K562 (cell line): ENCODE measurements around the gene UBE2M. TPM values are rescaled to one million over a fixed set of nuclear protein-coding genes. Genes with fewer than 3 reads are reported as not detected.

Experiments used
- ARID2 ChIP-seq: fragments of 450-650 bp; IDR thresholded peaks from 2 replicates; pipeline ENCODE4 v1.6.1; 2017; ENCODE audit warnings: antibody characterized with exemption, mild to moderate bottlenecking
- CREB3 ChIP-seq: fragments of 450-650 bp; conservative IDR thresholded peaks from 2 replicates; pipeline ENCODE4 v1.6.1; 2016; ENCODE audit warnings: missing genetic modification characterization, low read depth, mild to moderate bottlenecking, missing compliant biosample characterization, moderate library complexity
- DACH1 ChIP-seq: fragments of 450-650 bp; IDR thresholded peaks from 2 replicates; pipeline ENCODE4 v1.6.1; 2018; ENCODE audit not compliant: partially characterized antibody
- EHMT2 ChIP-seq: fragments of 450-650 bp; IDR thresholded peaks from 2 replicates; pipeline ENCODE4 v1.6.1; 2018; ENCODE audit warnings: antibody characterized with exemption
- MAFG ChIP-seq: fragments of 450-650 bp; conservative IDR thresholded peaks from 2 replicates; pipeline ENCODE4 v1.6.1; 2016; ENCODE audit warnings: missing genetic modification characterization, missing compliant biosample characterization
- NUFIP1 ChIP-seq: fragments of 450-650 bp; IDR thresholded peaks from 2 replicates; pipeline ENCODE4 v1.6.1; 2018; ENCODE audit not compliant: partially characterized antibody
- OTX1 ChIP-seq: fragments of 450-650 bp; formaldehyde crosslinking; IDR thresholded peaks from 2 replicates; pipeline ENCODE4 v1.4.0; 2022; ENCODE audit warnings: mild to moderate bottlenecking
- POLR3G ChIP-seq: IDR thresholded peaks from 2 replicates; pipeline ENCODE4 v1.6.1; 2011; ENCODE audit not compliant: insufficient read length, insufficient replicate concordance; ENCODE audit errors: extremely low read depth
- POU5F1 ChIP-seq: fragments of 150-350 bp; IDR thresholded peaks from 2 replicates; pipeline ENCODE4 v1.6.1; 2014; ENCODE audit warnings: borderline replicate concordance, low read length, low read depth, mild to moderate bottlenecking; ENCODE audit not compliant: partially characterized antibody
- PRPF4 ChIP-seq: fragments of 200-400 bp; formaldehyde crosslinking; IDR thresholded peaks from one replicate; pipeline ENCODE4 v1.6.1; 2017; ENCODE audit warnings: low read length, low read depth, mild to moderate bottlenecking; ENCODE audit not compliant: insufficient read depth, poor library complexity, severe bottlenecking
- SMARCA4 ChIP-seq: fragments of 450-650 bp; IDR thresholded peaks from 2 replicates; pipeline ENCODE4 v1.6.1; 2016
- TAF1 ChIP-seq: IDR thresholded peaks from 2 replicates; pipeline ENCODE4 v1.6.1; 2011; ENCODE audit warnings: mild to moderate bottlenecking, low read length, moderate library complexity; ENCODE audit not compliant: insufficient read depth, control insufficient read depth, severe bottlenecking; ENCODE audit errors: extremely low read depth
- TSHZ1 ChIP-seq: fragments of 250-450 bp; sonication (Bioruptor Pico); IDR thresholded peaks from 2 replicates; pipeline ENCODE4 v1.4.0; 2020; ENCODE audit warnings: mild to moderate bottlenecking, moderate library complexity
- ZFX ChIP-seq: sonication (generic); formaldehyde crosslinking; IDR thresholded peaks from 2 replicates; pipeline ENCODE4 v1.8.0; 2022; ENCODE audit warnings: mild to moderate bottlenecking, missing genetic modification reagents, moderate library complexity
- ZNF212 ChIP-seq: fragments of 450-650 bp; formaldehyde crosslinking; IDR thresholded peaks from 2 replicates; pipeline ENCODE4 v1.4.0; 2020; ENCODE audit warnings: mild to moderate bottlenecking
- ZNF561 ChIP-seq: fragments of 450-650 bp; formaldehyde crosslinking; conservative IDR thresholded peaks from 2 replicates; pipeline ENCODE4 v1.4.0; 2020; ENCODE audit warnings: mild to moderate bottlenecking, moderate library complexity
- ZNF583 ChIP-seq: fragments of 250-450 bp; sonication (Bioruptor Pico); IDR thresholded peaks from 2 replicates; pipeline ENCODE4 v1.4.0; 2020
- polyA plus RNA-seq, 8 experiments: library from polyadenylated mRNA; depleted of rRNA in 4 of 8; stranded (reverse) in 5 of 8; unstranded in 3 of 8; fragments of >200 nt; fragmentation: Nextera tagmentation in 2 of 8; fragmentation: Illumina TruSeq in 1 of 8; extraction: Ambion mirVana in 2 of 8; extraction: Trizol in 1 of 8; gene quantifications; 2 replicates each; pipeline versions ENCODE4 v1.2.1 to v1.2.3, GENCODE V29; 2011 to 2014; ENCODE audit warnings: inconsistent platforms in 1 of 8, missing spikeins in 1 of 8
- total RNA-seq, 7 experiments: library from RNA; depleted of rRNA in 6 of 7; stranded (reverse); fragments of >200 nt in 6 of 7; fragmentation: Illumina TruSeq in 2 of 7; extraction: Trizol in 2 of 7; gene quantifications; 2 replicates each; pipeline versions ENCODE4 v1.2.1 to v1.2.3, GENCODE V29; 2011 to 2021; ENCODE audit warnings: low replicate concordance in 1 of 7
- TF ChIP-seq, protein P1 (sequence below): fragments of 450-650 bp; IDR thresholded peaks from 2 replicates; pipeline ENCODE4 v1.6.1; 2016
- TF ChIP-seq, protein P2 (sequence below): sonication (generic); formaldehyde crosslinking; IDR thresholded peaks from 2 replicates; pipeline ENCODE4 v1.8.1; 2023; ENCODE audit warnings: mild to moderate bottlenecking, missing genetic modification reagents, moderate library complexity
- TF ChIP-seq, protein P3 (sequence below), 2 experiments: fragments of 450-650 bp in 1 of 2; sonication (generic) in 1 of 2; formaldehyde crosslinking in 1 of 2; IDR thresholded peaks in 1 of 2; conservative IDR thresholded peaks in 1 of 2; 2 replicates each; pipeline versions ENCODE4 v1.6.1 to v1.8.1; 2016 to 2023; ENCODE audit warnings: mild to moderate bottlenecking in 2 of 2, moderate library complexity in 2 of 2, inconsistent platforms in 1 of 2, missing genetic modification reagents in 1 of 2

The UBE2M gene
- total and polyA plus RNA-seq, 9 of the 15 experiments (the other 6 are each of a cell fraction or from before 2014, with no cell fraction given), result 0.92 to 163 (median 85.7) TPM

DNA sequence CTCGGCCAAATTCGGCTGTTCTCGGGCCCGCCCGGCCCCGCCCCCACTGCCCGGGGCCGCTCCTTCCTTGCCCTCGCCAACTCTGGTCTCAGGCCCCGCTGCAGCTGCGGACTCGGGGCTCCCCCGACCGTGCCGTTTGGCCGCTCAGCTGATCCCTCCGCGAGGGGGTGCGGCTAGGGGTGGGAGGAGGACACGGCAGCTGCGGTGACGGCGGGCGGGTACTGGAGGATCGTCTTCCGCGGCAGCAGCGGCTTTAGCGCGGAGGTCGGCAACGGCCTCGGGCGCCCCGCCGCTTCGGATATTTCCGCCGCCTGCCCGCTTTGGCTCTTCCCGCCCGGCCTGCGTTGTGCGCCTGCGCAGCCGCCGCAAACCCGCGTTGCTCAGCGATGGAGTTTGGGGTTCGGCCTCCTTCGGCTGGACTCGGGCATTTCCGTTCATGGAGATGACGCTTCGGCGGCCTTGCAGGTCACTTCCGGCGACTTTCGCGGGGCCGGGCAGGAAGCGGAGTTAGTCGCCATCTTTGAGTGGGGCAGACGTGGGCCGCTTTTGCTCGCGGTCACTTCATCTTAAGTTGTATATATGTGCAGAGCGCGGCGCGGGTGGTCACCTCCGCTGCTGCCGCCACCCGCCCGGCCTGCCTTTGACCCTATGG, 338 bp upstream of the UBE2M start (continued):
- TF ChIP-seq, protein P1, sequence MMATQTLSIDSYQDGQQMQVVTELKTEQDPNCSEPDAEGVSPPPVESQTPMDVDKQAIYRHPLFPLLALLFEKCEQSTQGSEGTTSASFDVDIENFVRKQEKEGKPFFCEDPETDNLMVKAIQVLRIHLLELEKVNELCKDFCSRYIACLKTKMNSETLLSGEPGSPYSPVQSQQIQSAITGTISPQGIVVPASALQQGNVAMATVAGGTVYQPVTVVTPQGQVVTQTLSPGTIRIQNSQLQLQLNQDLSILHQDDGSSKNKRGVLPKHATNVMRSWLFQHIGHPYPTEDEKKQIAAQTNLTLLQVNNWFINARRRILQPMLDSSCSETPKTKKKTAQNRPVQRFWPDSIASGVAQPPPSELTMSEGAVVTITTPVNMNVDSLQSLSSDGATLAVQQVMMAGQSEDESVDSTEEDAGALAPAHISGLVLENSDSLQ, result peak; percentile 32; the same call in 1 of the 2 replicates
- TF ChIP-seq EHMT2 (no peak), CREB3 (tag) (no peak), TAF1 (peak; percentile 15), ZNF583 (no peak), SMARCA4 (no peak), POU5F1 (peak; percentile 32), OTX1 (CRISPR knock-in tag) (peak; percentile 60; the same call in 1 of the 2 replicates), POLR3G (no peak), TSHZ1 (CRISPR knock-in tag) (no peak), PRPF4 (peak; percentile 55), ARID2 (no peak), NUFIP1 (no peak), ZNF212 (0 out of 2 replicates have a peak, but pooled peaks have one; percentile 42), DACH1 (peak; percentile 7), ZFX (CRISPR knock-in tag) (peak; percentile 74), ZNF561 (CRISPR knock-in tag) (no peak), MAFG (tag) (no peak)
- TF ChIP-seq, protein P2, sequence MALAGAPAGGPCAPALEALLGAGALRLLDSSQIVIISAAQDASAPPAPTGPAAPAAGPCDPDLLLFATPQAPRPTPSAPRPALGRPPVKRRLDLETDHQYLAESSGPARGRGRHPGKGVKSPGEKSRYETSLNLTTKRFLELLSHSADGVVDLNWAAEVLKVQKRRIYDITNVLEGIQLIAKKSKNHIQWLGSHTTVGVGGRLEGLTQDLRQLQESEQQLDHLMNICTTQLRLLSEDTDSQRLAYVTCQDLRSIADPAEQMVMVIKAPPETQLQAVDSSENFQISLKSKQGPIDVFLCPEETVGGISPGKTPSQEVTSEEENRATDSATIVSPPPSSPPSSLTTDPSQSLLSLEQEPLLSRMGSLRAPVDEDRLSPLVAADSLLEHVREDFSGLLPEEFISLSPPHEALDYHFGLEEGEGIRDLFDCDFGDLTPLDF, result peak; percentile 81; the same call in 1 of the 2 replicates
- TF ChIP-seq, protein P3, sequence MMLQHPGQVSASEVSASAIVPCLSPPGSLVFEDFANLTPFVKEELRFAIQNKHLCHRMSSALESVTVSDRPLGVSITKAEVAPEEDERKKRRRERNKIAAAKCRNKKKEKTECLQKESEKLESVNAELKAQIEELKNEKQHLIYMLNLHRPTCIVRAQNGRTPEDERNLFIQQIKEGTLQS (IDR thresholded peaks at IDR 0.05), result no peak
- TF ChIP-seq, protein P3 (CRISPR knock-in tag; conservative IDR thresholded peaks at IDR 0.05), result no peak; the same call in 1 of the 2 replicates
